ENCODE data around the gene IL33.

Gene IL33

DNA sequence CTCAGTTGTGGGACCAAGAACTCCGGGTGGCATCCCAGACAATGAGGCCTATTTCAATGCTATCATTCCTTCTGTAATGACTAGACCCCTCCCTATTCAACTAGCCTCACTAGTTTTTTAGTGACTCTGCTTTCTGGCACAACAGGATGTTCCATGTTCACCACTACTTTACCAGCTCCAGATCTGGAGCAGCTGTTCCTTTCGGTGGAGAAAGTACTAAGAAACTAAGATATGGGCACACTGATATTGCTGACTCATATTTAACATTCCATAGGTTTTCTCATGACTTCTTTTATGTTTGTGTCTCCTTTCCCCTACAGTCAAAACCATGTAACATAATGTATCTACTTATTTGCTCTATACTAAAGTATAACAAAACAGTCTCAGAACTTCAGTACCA lies 24.1 kb downstream of the IL33 start:
- H3K27me3 Mint-ChIP-seq (ENCODE audit: low read depth), result no peaks in the 10 kb centered on the region
- TF ChIP-seq, protein P1, sequence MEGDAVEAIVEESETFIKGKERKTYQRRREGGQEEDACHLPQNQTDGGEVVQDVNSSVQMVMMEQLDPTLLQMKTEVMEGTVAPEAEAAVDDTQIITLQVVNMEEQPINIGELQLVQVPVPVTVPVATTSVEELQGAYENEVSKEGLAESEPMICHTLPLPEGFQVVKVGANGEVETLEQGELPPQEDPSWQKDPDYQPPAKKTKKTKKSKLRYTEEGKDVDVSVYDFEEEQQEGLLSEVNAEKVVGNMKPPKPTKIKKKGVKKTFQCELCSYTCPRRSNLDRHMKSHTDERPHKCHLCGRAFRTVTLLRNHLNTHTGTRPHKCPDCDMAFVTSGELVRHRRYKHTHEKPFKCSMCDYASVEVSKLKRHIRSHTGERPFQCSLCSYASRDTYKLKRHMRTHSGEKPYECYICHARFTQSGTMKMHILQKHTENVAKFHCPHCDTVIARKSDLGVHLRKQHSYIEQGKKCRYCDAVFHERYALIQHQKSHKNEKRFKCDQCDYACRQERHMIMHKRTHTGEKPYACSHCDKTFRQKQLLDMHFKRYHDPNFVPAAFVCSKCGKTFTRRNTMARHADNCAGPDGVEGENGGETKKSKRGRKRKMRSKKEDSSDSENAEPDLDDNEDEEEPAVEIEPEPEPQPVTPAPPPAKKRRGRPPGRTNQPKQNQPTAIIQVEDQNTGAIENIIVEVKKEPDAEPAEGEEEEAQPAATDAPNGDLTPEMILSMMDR (IDR thresholded peaks at IDR 0.05; ENCODE audit: unreplicated experiment in 3 of 3), result no peak
- no peaks in the 10 kb centered on the region for H3K4me1 Mint-ChIP-seq
- no peaks in the 10 kb centered on the region for H3K36me3 Mint-ChIP-seq (ENCODE audit: low read depth)
- peak overlapping the region in 1 of 3 experiments; percentile 60 for H3K27ac Mint-ChIP-seq
- no peaks in the 10 kb centered on the region for H3K9me3 Mint-ChIP-seq
- H3K4me3 Mint-ChIP-seq, result no peak overlapping the region

DNA sequence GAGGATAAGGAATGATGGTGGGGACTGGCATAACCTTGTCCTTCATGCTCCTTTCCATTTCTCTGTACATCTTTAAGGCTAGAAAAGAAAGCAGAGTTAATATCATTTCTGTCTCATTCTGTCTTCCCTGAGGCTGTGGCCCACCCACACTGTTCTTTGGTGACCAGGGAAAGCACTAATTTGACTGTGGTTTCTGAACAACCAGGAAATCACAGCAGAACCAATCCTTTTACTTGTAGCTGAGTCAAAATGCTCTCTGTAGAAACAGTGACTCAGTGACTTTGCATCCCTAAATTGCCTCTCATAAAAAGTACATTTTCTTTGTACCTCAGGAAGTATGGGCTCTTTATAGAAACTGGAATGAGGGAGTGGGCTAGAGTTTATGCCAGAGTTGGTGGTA lies 28.1 kb downstream of the IL33 start:
- TF ChIP-seq, protein P1 (IDR thresholded peaks at IDR 0.05; ENCODE audit: unreplicated experiment in 3 of 3), result no peak
- Mint-ChIP-seq H3K36me3 (ENCODE audit: low read depth) (no peaks in the 10 kb centered on the region), H3K4me1 (no peaks in the 10 kb centered on the region), H3K4me3 (no peak overlapping the region), H3K9me3 (no peaks in the 10 kb centered on the region), H3K27me3 (ENCODE audit: low read depth) (no peaks in the 10 kb centered on the region), H3K27ac (no peak overlapping the region)

DNA sequence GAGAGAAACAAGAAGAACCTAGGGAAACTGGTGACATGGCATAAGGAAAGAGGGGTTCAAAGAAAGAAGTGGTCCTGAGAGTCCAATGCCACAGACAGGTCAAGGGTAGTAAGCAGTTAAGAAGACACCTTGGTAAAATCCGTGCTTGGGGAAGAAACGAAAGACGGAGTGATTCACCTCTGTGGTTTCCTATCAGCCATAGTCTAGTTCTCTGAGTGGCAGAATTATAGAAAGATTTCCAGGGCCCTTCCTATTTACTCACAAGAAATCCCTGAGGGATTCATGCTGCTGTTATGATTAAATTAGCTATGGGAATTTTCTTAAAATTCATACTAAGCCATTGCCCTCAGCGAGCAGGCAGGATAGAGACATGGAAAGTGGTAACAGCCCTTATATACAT lies 31.7 kb downstream of the IL33 start:
- Mint-ChIP-seq H3K27me3 (ENCODE audit: low read depth) (no peaks in the 10 kb centered on the region), H3K36me3 (ENCODE audit: low read depth) (no peaks in the 10 kb centered on the region), H3K4me1 (no peaks in the 10 kb centered on the region), H3K4me3 (no peak overlapping the region), H3K27ac (no peak overlapping the region), H3K9me3 (no peaks in the 10 kb centered on the region)
- TF ChIP-seq, protein P1 (IDR thresholded peaks at IDR 0.05; ENCODE audit: unreplicated experiment in 3 of 3), result no peak

DNA sequence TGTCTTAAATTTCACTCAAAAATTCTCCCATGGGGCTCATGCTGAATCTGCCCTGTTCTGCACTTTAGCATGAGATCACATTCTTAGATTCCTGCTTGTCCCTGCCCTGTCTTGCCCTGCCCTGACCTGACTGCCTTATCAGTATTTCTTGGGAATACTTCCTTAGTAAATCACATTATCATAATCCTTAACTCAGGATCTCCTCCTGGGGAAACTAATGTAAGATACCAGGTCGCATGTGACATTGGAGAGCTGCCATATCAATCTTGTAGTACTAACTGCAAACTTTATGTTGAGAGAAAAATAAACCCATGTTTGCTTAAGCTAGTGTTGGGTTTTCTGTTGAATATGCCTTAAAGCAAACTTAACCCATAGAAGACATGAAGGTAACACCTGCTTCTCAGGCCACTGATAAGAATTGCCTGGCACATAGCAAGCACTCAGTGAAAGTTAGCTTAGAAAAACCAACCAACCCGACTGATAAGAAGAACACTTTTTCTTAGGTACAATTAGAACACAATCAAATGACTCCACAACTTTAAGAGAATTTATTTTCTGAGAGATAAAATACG lies 53.3 kb downstream of the IL33 start:
- H3K27ac Mint-ChIP-seq, result no peak overlapping the region
- no peaks in the 10 kb centered on the region for H3K4me1 Mint-ChIP-seq
- TF ChIP-seq, protein P1 (IDR thresholded peaks at IDR 0.05; ENCODE audit: unreplicated experiment in 3 of 3), result no peak
- H3K36me3 Mint-ChIP-seq (ENCODE audit: low read depth), result no peaks in the 10 kb centered on the region
- H3K9me3 Mint-ChIP-seq, result peaks cover 4% of the 10 kb centered on the region
- no peak overlapping the region for H3K4me3 Mint-ChIP-seq
- H3K27me3 Mint-ChIP-seq (ENCODE audit: low read depth), result no peaks in the 10 kb centered on the region

GRCh38 chr9:6270896-6271295 lies 55.3 kb downstream of the IL33 start:
- TF ChIP-seq, protein P1 (IDR thresholded peaks at IDR 0.05; ENCODE audit: unreplicated experiment in 3 of 3), result no peak
- no peak overlapping the region for H3K27ac Mint-ChIP-seq
- no peaks in the 10 kb centered on the region for H3K27me3 Mint-ChIP-seq (ENCODE audit: low read depth)
- no peaks in the 10 kb centered on the region for H3K9me3 Mint-ChIP-seq
- H3K4me3 Mint-ChIP-seq, result no peak overlapping the region
- H3K4me1 Mint-ChIP-seq, result no peaks in the 10 kb centered on the region
- H3K36me3 Mint-ChIP-seq (ENCODE audit: low read depth), result no peaks in the 10 kb centered on the region

- Mint-ChIP-seq H3K27me3 (ENCODE audit: low read depth) (no peaks in the 10 kb centered on the region), H3K27ac (no peak overlapping the region), H3K36me3 (ENCODE audit: low read depth) (no peaks in the 10 kb centered on the region), H3K4me1 (no peaks in the 10 kb centered on the region), H3K9me3 (no peaks in the 10 kb centered on the region), H3K4me3 (no peak overlapping the region)
- TF ChIP-seq, protein P1 (IDR thresholded peaks at IDR 0.05; ENCODE audit: unreplicated experiment in 3 of 3), result no peak
Measured at GRCh38 chr9:6271508-6272228, 56.1 kb downstream of the IL33 start.
